ENCODE measurements around the gene OR8K1. TPM values are rescaled to one million over a fixed set of nuclear protein-coding genes. Genes with fewer than 3 reads are reported as not detected.

OR8K1 gene
- polyA plus RNA-seq, 1 donor from 2014 or later: not detected

DNA sequence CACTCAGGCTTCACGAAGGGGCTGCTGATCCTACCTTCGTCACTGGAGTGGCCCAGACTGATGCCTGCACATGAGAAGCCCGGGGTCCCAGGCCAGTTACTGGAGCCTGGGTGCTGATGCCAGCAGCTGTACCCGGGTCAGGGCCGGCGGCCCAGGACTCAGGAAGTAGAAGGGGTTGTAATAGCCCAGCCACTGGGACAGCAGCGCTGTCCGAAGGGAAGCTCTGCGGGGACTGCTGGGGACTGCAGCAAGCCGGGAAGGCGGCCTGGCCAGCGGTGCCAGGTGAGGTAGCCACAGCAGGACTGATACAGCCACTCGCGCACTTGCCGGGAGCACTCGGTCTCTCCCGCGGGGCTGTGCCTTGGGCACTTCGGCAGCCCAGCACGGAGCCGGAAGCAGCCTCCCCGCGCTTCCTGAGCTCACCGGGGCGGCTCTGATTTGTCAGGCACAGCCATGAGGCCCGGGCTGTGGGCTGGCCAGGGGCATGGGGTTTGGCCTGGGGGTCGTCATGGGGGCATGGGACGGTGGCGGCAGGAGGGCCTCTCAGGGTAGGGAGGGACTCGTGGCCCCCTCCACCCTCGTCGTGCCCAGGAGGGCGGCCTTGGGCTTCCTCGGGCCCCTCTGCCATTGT, 13.9 kb upstream of the OR8K1 start:
- H3K79me2 ChIP-seq (replicated peaks; ENCODE audit: insufficient read depth, low read length): no peaks in the 10 kb centered on the region
- no peaks in the 10 kb centered on the region for H3K9me3 ChIP-seq (ENCODE audit: low read length)
- no peak overlapping the region for H3K9ac ChIP-seq (ENCODE audit: low read length)
- no peaks in the 10 kb centered on the region for H4K20me1 ChIP-seq (ENCODE audit: insufficient read depth)
- no peak overlapping the region for H3K4me3 ChIP-seq (ENCODE audit: low read length)
- TF ChIP-seq, protein P1, sequence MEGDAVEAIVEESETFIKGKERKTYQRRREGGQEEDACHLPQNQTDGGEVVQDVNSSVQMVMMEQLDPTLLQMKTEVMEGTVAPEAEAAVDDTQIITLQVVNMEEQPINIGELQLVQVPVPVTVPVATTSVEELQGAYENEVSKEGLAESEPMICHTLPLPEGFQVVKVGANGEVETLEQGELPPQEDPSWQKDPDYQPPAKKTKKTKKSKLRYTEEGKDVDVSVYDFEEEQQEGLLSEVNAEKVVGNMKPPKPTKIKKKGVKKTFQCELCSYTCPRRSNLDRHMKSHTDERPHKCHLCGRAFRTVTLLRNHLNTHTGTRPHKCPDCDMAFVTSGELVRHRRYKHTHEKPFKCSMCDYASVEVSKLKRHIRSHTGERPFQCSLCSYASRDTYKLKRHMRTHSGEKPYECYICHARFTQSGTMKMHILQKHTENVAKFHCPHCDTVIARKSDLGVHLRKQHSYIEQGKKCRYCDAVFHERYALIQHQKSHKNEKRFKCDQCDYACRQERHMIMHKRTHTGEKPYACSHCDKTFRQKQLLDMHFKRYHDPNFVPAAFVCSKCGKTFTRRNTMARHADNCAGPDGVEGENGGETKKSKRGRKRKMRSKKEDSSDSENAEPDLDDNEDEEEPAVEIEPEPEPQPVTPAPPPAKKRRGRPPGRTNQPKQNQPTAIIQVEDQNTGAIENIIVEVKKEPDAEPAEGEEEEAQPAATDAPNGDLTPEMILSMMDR (IDR thresholded peaks at IDR 0.05; ENCODE audit: poor library complexity, severe bottlenecking): no peak
- no peak for TF ChIP-seq RAD21 (conservative IDR thresholded peaks at IDR 0.05)
- no peak for TF ChIP-seq MXI1 (conservative IDR thresholded peaks at IDR 0.05; ENCODE audit: poor library complexity, severe bottlenecking)
- TF ChIP-seq, protein P2, sequence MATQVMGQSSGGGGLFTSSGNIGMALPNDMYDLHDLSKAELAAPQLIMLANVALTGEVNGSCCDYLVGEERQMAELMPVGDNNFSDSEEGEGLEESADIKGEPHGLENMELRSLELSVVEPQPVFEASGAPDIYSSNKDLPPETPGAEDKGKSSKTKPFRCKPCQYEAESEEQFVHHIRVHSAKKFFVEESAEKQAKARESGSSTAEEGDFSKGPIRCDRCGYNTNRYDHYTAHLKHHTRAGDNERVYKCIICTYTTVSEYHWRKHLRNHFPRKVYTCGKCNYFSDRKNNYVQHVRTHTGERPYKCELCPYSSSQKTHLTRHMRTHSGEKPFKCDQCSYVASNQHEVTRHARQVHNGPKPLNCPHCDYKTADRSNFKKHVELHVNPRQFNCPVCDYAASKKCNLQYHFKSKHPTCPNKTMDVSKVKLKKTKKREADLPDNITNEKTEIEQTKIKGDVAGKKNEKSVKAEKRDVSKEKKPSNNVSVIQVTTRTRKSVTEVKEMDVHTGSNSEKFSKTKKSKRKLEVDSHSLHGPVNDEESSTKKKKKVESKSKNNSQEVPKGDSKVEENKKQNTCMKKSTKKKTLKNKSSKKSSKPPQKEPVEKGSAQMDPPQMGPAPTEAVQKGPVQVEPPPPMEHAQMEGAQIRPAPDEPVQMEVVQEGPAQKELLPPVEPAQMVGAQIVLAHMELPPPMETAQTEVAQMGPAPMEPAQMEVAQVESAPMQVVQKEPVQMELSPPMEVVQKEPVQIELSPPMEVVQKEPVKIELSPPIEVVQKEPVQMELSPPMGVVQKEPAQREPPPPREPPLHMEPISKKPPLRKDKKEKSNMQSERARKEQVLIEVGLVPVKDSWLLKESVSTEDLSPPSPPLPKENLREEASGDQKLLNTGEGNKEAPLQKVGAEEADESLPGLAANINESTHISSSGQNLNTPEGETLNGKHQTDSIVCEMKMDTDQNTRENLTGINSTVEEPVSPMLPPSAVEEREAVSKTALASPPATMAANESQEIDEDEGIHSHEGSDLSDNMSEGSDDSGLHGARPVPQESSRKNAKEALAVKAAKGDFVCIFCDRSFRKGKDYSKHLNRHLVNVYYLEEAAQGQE (IDR thresholded peaks at IDR 0.05; ENCODE audit: borderline replicate concordance): no peak
- no peak for TF ChIP-seq EP300 (conservative IDR thresholded peaks at IDR 0.05; ENCODE audit: poor library complexity, severe bottlenecking)
- TF ChIP-seq SMC3 (conservative IDR thresholded peaks at IDR 0.05; ENCODE audit: poor library complexity): no peak
- no peak for TF ChIP-seq EZH2 (IDR thresholded peaks at IDR 0.05; ENCODE audit: borderline replicate concordance, insufficient read depth, low read length, poor library complexity, severe bottlenecking)
- TF ChIP-seq TAF1 (IDR thresholded peaks at IDR 0.05; ENCODE audit: low read depth): no peak
- no peak for TF ChIP-seq POLR2AphosphoS5 (IDR thresholded peaks at IDR 0.05)
- H3K27ac ChIP-seq (ENCODE audit: low read length): no peak overlapping the region
- no peaks in the 10 kb centered on the region for H3K9me2 ChIP-seq (ENCODE audit: insufficient read depth, low read length)
- H3F3A ChIP-seq (ENCODE audit: insufficient read depth, low read length, poor library complexity, severe bottlenecking): no peaks in the 10 kb centered on the region
- H2AFZ ChIP-seq (ENCODE audit: low read depth, low read length): no peak overlapping the region
- no peaks in the 10 kb centered on the region for H3K36me3 ChIP-seq (ENCODE audit: insufficient read depth, low read length)
- H3K4me2 ChIP-seq (ENCODE audit: low read length): no peak overlapping the region
- no peaks in the 10 kb centered on the region for H3K27me3 ChIP-seq (ENCODE audit: insufficient read depth, low read depth, low read length)

DNA sequence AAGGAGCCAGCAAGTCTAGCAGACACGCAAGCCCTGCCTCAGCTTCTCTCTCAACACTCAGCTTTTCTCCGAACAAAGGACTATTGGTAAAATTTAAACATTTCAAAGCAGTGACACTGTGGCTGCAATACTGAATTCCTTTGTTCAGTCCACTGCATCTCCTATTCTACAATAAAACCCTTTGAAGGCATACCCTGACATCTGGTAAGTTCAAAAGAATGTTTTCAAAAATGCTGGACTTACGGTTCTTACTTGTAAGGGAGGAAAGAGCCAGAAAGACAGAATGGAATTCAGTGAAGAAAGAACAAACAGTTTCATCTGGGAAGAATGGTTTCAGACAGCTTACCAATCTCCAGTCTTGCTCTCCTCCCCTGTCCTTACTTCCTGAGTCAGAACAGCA, 12.7 kb upstream of the OR8K1 start:
- Histone ChIP-seq H3K4me3 (ENCODE audit: low read length) (no peak overlapping the region), H3K27me3 (ENCODE audit: insufficient read depth, low read depth, low read length) (no peaks in the 10 kb centered on the region), H3F3A (ENCODE audit: insufficient read depth, low read length, poor library complexity, severe bottlenecking) (no peaks in the 10 kb centered on the region), H3K9me2 (ENCODE audit: insufficient read depth, low read length) (no peaks in the 10 kb centered on the region), H3K79me2 (replicated peaks; ENCODE audit: insufficient read depth, low read length) (no peaks in the 10 kb centered on the region), H3K27ac (ENCODE audit: low read length) (no peak overlapping the region), H3K36me3 (ENCODE audit: insufficient read depth, low read length) (no peaks in the 10 kb centered on the region), H2AFZ (ENCODE audit: low read depth, low read length) (no peak overlapping the region), H4K20me1 (ENCODE audit: insufficient read depth) (no peaks in the 10 kb centered on the region), H3K4me2 (ENCODE audit: low read length) (no peak overlapping the region), H3K9me3 (ENCODE audit: low read length) (no peaks in the 10 kb centered on the region), H3K9ac (ENCODE audit: low read length) (no peak overlapping the region)
- TF ChIP-seq RAD21 (conservative IDR thresholded peaks at IDR 0.05) (no peak), EP300 (conservative IDR thresholded peaks at IDR 0.05; ENCODE audit: poor library complexity, severe bottlenecking) (no peak), TAF1 (IDR thresholded peaks at IDR 0.05; ENCODE audit: low read depth) (no peak), POLR2AphosphoS5 (IDR thresholded peaks at IDR 0.05) (no peak), EZH2 (IDR thresholded peaks at IDR 0.05; ENCODE audit: borderline replicate concordance, insufficient read depth, low read length, poor library complexity, severe bottlenecking) (no peak), SMC3 (conservative IDR thresholded peaks at IDR 0.05; ENCODE audit: poor library complexity) (no peak), MXI1 (conservative IDR thresholded peaks at IDR 0.05; ENCODE audit: poor library complexity, severe bottlenecking) (no peak)
- TF ChIP-seq, protein P1 (IDR thresholded peaks at IDR 0.05; ENCODE audit: poor library complexity, severe bottlenecking): no peak
- TF ChIP-seq, protein P2 (IDR thresholded peaks at IDR 0.05; ENCODE audit: borderline replicate concordance): no peak
